AG09319 (cell line): ENCODE data around the gene OR2V2.
"Not testable (repeated sequence)": the region's sequence is repeated elsewhere in the genome, so short reads cannot be mapped to it uniquely, and the experiment has no call there.

Experiments used
- DNase-seq: peaks from one replicate; pipeline ENCODE4 v3.0.0-alpha.2; 2010; ENCODE audit warnings: low read depth; ENCODE audit errors: extremely low read depth
- TF ChIP-seq, protein P1 (sequence below): IDR thresholded peaks from 2 replicates; pipeline ENCODE4 v1.5.1; 2011; ENCODE audit warnings: low read depth, mild to moderate bottlenecking, inconsistent platforms, low read length, moderate library complexity

Gene OR2V2

DNA sequence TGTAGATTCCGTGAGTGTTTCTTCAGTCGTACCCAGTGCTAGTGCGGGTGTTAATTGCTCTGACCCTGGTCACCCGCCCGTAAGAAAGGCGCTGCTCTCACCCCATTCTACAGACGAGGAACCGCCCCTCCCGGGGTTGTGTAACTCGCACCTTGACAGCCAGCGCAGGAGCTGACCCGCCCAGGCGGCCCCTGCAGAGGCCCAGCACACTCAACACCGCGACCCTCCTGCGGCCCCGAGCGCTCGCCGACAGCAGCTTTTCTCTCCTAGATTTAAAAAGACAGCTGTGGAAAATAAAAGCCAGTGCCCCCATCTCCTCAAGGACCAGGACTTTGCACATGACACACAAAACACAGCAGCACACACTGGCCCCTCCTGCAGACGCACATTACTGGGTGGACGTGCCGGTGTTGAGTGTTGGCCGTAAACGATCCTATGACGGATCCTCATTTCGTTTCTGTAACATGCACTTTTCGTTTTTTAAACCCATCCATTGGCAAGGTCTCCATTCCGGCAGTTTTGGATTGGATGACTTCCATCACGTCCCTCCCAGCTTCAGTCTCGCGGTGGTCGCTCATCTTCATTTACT, 22.9 kb downstream of the OR2V2 start:
- DNase-seq: no peak
- TF ChIP-seq, protein P1, sequence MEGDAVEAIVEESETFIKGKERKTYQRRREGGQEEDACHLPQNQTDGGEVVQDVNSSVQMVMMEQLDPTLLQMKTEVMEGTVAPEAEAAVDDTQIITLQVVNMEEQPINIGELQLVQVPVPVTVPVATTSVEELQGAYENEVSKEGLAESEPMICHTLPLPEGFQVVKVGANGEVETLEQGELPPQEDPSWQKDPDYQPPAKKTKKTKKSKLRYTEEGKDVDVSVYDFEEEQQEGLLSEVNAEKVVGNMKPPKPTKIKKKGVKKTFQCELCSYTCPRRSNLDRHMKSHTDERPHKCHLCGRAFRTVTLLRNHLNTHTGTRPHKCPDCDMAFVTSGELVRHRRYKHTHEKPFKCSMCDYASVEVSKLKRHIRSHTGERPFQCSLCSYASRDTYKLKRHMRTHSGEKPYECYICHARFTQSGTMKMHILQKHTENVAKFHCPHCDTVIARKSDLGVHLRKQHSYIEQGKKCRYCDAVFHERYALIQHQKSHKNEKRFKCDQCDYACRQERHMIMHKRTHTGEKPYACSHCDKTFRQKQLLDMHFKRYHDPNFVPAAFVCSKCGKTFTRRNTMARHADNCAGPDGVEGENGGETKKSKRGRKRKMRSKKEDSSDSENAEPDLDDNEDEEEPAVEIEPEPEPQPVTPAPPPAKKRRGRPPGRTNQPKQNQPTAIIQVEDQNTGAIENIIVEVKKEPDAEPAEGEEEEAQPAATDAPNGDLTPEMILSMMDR: no peak

GRCh38 chr5:181170996-181171395, 23.6 kb downstream of the OR2V2 start:
- TF ChIP-seq, protein P1: no peak
- no peak for DNase-seq

DNA sequence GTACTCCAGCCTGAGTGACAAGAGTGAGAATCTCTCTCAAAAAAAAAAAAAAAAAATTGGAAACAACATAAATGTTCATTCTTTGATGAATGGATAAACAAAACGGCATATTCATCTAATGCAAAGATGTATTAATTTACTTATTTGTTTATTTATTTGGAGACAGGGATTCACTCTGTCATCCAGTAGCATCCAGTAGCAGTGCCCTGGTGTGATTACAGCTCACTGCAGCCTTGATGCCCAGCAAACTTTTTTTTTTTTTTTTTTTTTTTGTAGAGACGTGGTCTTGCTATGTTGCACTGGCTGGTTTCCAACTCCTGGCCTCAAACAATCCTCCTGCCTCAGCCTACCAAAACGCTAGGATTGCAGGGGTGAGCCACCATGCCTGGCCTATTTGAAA, 24.4 kb downstream of the OR2V2 start:
- no peak for DNase-seq
- TF ChIP-seq, protein P1: no peak

- DNase-seq: no peak
- TF ChIP-seq, protein P1: no peak
These were observed 25.6 kb downstream of the OR2V2 start for GRCh38 chr5:181173027-181173419.

DNA sequence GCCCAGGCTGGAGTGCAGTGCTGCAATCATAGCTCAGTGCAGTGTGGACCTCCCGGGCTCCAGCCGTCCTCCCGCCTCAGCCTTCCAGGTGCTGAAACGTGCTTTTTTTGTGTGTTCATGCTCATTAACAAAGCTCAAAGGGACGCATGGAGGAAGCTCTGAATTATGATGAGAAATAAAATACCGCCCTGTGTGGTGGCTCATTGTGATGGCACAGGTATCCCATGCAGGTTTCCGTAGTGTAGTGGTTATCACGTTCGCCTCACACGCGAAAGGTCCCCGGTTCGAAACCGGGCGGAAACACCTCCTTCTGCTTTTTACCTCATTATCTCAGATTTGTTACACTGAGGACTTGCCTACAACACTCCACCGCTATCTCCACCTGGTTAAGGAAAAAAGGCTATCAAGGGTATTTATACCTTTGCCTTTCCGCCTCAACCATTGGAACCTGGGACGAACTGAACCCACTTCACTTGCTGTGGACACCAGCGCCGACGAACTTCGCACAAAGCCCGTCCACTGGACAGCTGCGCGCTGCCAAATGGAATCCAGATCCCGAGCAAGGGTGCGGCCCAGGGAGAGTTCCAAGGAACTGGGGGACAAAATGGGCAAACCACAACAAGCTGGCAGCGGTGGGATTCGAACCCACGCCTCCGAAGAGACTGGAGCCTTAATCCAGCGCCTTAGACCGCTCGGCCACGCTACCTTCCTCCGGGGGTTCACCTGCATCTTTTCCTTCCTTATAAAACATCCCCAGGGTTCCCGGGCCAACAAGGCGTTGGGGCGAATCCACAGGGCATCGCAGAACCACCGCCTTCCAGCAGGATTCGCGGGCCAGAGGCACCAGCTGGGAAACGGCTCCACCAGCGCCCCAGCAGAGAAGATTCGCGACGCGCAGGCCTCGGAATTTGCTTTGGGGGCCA, 26.3 kb downstream of the OR2V2 start:
- TF ChIP-seq, protein P1: no peak
- no peak for DNase-seq

DNA sequence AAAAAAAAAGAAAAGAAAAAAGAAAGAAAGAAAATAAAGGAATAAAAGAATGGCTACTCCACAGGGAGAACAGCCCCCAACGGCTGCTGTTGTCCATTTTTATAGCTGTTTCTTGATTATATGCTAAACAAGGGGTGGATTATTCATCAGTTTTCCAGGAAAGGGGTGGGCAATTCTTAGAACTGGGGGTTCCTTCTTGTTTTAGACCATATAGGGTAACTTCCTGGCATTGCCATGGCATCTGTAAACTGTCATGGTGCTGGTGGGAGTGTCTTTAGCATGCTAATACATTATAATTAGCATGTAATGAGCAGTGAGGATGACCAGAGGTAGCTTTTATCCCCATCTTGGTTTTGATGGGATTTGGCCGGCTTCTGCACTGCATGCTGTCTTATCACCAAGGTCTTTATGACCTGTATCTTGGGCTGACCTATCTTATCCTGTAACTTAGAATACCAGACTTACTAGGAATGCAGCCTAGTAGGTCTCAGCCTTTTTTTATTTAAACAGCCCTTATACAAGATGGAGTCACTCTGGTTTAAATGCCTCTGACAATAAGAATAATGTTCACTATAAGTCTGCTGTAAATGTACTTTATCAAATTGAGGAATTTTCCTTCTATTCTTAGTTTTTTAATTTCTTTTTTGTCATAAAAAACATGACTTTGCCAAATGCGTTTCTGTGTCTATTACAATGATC, 29.0 kb downstream of the OR2V2 start:
- no peak for DNase-seq
- TF ChIP-seq, protein P1: no peak

- not testable (repeated sequence) for DNase-seq
These were observed 30.2 kb downstream of the OR2V2 start for GRCh38 chr5:181177559-181177958.
